GM12892 (cell line): ENCODE results near the gene SCN2B.

Experiments
- POLR2A ChIP-seq: IDR thresholded peaks from 2 replicates; pipeline ENCODE4 v1.6.1; 2011; ENCODE audit warnings: low read depth, low read length, control low read depth
- POLR2AphosphoS5 ChIP-seq: IDR thresholded peaks from 2 replicates; pipeline ENCODE4 v1.6.1; 2011; ENCODE audit warnings: low read depth, low read length, control low read depth
- TAF1 ChIP-seq: IDR thresholded peaks from 2 replicates; pipeline ENCODE4 v1.6.1; 2011; ENCODE audit warnings: low read depth, mild to moderate bottlenecking, control low read depth, low read length, borderline replicate concordance

DNA sequence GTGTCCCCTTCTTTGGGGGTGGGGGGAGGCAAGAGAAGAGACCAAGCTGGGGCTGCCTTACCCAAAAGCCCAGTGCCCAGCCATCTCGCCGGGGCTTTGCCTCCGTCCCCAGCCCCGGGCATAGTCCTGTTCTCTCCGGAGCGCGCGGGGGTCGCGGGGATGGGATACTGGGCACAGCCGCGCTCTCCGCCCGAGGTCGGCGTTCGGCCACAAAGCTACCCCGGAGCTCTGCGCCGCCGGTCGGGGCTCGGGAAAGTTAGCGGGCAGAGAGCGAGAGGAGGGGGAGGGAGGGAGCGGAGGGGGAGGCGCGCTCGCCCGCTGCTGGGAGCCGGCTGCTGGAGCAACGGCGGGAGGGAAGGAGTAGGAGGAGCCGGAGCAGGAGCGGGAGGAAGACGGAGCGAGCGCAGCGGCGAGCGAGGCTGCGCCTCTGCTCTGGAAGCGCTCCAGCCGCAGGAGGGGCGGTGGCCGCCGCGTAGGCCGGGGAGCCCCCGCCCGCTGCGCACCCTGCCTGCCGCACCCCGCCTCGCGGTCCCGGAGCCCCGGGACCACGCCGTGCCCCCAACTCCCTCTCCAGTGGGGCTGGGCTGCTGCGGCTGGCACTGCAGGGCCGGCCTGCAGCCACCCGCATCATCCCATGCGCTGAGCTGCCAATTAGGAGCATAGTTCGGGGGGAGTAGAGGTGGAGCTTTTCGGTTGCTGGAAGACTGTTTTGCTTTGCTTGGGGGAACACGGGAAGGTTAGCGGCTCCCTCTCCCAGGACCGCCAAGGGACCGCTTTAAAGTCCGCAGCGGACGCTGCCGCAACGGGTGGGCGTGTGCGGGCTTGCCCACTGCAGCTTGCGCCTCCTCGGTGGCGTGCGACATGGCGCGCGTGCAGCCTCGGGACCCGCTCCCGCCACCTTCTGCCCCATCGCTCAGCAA is 23.6 kb downstream of the SCN2B start, which contains the start of gene SCN4B:
- TF ChIP-seq TAF1 (no peak), POLR2A (no peak), POLR2AphosphoS5 (no peak)
